RWPE2 (cell line): Measurements from ENCODE around the gene SLC7A10.

Experiments
- ATAC-seq: fragments of 200-7000 bp; cut with Tn5 transposase; 3 replicates; pipeline ENCODE4 v1.9.1; 2021; ENCODE audit warnings: low read depth
- DNase-seq: peaks from one replicate; pipeline ENCODE4 v3.0.0-alpha.2; 2020; ENCODE audit warnings: low spot score
- H3K27ac ChIP-seq: fragments of 450-650 bp; 2 replicates; pipeline ENCODE4 v1.5.1; 2017; ENCODE audit warnings: mild to moderate bottlenecking; ENCODE audit not compliant: poor library complexity, severe bottlenecking
- H3K27me3 ChIP-seq: fragments of 250-450 bp; sonication (Bioruptor Pico); 2 replicates; pipeline ENCODE4 v1.5.1; 2021; ENCODE audit warnings: mild to moderate bottlenecking, moderate library complexity; ENCODE audit not compliant: insufficient read depth, poor library complexity, severe bottlenecking
- H3K36me3 ChIP-seq: fragments of 250-450 bp; sonication (Bioruptor Pico); 2 replicates; pipeline ENCODE4 v1.5.1; 2020; ENCODE audit warnings: low read depth, mild to moderate bottlenecking, moderate library complexity
- H3K4me1 ChIP-seq: fragments of 250-450 bp; sonication (Bioruptor Pico); 2 replicates; pipeline ENCODE4 v1.5.1; 2021; ENCODE audit warnings: mild to moderate bottlenecking, moderate library complexity; ENCODE audit not compliant: insufficient read depth, poor library complexity, severe bottlenecking
- H3K4me3 ChIP-seq: fragments of 250-450 bp; sonication (Bioruptor Pico); 2 replicates; pipeline ENCODE4 v1.5.1; 2021; ENCODE audit warnings: mild to moderate bottlenecking, moderate library complexity; ENCODE audit not compliant: severe bottlenecking
- H3K9me3 ChIP-seq: fragments of 250-450 bp; sonication (Bioruptor Pico); 2 replicates; pipeline ENCODE4 v1.5.1; 2021; ENCODE audit warnings: mild to moderate bottlenecking, moderate library complexity; ENCODE audit not compliant: severe bottlenecking
- CTCF ChIP-seq: fragments of 450-650 bp; IDR thresholded peaks from one replicate; pipeline ENCODE4 v1.5.1; 2017; ENCODE audit warnings: mild to moderate bottlenecking, moderate library complexity; ENCODE audit not compliant: poor library complexity, severe bottlenecking

The SLC7A10 gene

GRCh38 chr19:33203529-33203928 lies 22.1 kb downstream of the SLC7A10 start:
- Histone ChIP-seq H3K27me3 (no peaks in the 10 kb centered on the region), H3K27ac (no peak overlapping the region), H3K4me1 (no peaks in the 10 kb centered on the region), H3K36me3 (no peaks in the 10 kb centered on the region), H3K9me3 (no peaks in the 10 kb centered on the region), H3K4me3 (no peak overlapping the region)
- DNase-seq (no peak), ATAC-seq (no peak)
- no peak for TF ChIP-seq CTCF

DNA sequence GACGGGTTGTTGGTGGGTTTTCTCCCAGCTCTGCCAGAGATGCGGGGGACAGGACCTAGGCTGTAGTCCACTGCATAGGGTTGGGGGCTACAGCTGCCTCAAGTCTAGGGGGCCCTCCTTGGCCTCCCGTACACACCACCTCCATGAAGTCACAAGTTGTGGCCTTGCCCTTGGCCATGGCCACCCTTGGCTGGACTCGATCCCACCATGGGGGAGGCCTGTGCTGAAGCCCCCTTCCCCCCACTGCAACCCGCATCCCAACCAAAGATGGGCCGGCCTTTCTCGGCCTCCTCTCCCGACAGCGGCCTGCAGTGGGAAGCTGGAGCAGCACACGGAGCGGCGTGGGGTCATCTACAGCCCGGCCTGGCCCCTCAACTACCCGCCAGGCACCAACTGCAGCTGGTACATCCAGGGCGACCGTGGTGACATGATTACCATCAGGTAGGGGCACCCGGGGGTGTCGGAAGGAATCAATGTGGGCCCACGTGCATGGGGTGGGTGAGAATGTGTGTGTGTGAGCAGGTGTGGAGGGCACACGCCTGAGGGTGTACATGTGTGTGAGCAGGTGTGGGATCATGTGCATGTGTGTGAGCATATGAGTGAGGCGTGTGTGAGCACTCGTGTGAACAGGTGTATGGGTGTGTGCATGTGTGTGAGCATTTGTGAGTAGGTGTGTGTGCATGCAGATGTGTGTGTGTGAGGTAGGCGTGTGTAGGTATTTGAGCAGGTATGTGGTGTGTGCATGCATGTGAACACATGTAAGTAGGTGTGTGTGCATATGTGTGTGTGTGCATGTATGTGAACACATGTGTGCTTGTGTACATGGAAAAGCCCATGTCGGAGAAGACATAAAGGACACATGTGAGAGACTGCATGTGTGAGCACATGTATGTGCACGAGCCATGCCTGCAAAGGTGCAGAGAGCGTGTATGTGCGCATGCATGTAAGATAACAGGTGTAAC lies 22.8 kb downstream of the SLC7A10 start:
- TF ChIP-seq CTCF = no peak
- no peaks in the 10 kb centered on the region for H3K9me3 ChIP-seq
- ATAC-seq (no peak), DNase-seq (no peak)
- no peaks in the 10 kb centered on the region for H3K27me3 ChIP-seq
- no peak overlapping the region for H3K27ac ChIP-seq
- H3K4me1 ChIP-seq = no peaks in the 10 kb centered on the region
- no peak overlapping the region for H3K4me3 ChIP-seq
- H3K36me3 ChIP-seq = no peaks in the 10 kb centered on the region

DNA sequence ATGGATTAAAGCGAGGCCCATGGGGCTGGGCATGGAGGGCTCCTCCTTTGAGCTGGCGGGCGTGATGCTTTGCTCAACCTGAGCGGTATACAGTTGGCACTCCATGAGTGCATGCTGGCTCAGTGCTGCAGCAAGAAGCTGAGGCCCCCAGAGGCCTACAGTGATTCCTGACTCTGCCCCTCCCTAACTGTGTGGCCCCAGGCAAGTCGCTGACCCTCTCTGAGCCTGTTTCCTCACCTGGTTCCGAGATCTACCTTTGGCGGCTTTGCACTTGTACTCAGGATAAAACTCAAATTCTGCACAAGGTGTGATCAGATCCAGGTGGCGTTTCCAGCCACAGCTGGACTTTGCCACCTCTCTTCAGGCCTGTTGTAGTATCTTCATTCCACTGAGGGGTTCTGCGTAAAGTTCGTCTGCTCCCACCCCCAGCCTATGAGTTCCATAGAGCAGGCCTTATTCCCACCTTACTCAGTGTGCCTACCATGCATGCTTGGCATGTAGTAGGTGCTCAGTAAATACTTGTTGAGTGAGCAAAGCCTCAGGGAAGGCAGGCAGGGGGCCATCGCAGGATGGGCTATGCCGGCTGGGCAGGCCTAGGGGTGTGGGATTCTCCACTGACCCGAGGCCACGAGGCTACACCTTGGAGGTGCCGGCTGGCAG lies 23.6 kb downstream of the SLC7A10 start:
- TF ChIP-seq CTCF = no peak
- no peak overlapping the region for H3K4me3 ChIP-seq
- no peaks in the 10 kb centered on the region for H3K4me1 ChIP-seq
- H3K9me3 ChIP-seq = no peaks in the 10 kb centered on the region
- no peak for DNase-seq
- H3K36me3 ChIP-seq = no peaks in the 10 kb centered on the region
- H3K27ac ChIP-seq = no peak overlapping the region
- ATAC-seq = no peak
- no peaks in the 10 kb centered on the region for H3K27me3 ChIP-seq

- Histone ChIP-seq H3K27me3 (no peaks in the 10 kb centered on the region), H3K4me3 (no peak overlapping the region), H3K36me3 (no peaks in the 10 kb centered on the region), H3K9me3 (no peaks in the 10 kb centered on the region), H3K4me1 (no peaks in the 10 kb centered on the region), H3K27ac (no peak overlapping the region)
- no peak for TF ChIP-seq CTCF
- no peak for ATAC-seq
- no peak for DNase-seq
Observed at GRCh38 chr19:33201473-33201872, 24.2 kb downstream of the SLC7A10 start.
